ENCODE data around the gene CD80. TPM values are rescaled to one million over a fixed set of nuclear protein-coding genes. Genes with fewer than 3 reads are reported as not detected.

The CD80 gene
- total and polyA plus RNA-seq, 2 of the 8 experiments (the other 6 are each of a cell fraction or from before 2014, with no cell fraction given): 0.11 TPM; not detected in 1

DNA sequence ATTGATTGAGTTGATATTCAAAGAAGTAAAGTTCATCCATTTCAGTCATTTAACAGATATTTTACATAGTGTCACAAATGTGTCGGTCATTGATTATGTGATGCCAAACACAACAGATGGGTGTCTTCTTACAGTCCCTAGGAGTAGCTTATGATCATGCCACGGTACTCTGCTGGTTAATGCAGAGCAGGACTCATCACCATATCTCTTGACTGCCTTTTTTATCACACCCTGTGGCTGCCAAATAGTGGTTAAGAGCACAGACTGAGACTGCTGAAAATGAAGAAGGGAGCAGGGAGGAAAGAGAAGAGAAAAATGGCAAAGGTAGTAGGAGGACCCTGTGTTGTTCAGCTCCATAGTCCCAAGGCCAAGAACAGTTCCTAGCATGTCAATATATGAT is 73.9 kb downstream of the CD80 start:
- no peak overlapping the region for H2AK5ac ChIP-seq (ENCODE audit: low read depth, low read length)
- TF ChIP-seq PHF8 (conservative IDR thresholded peaks at IDR 0.05; ENCODE audit: low read depth, low read length): no peak
- no peak for TF ChIP-seq CREB1 (IDR thresholded peaks at IDR 0.05)
- TF ChIP-seq FOSL1 (IDR thresholded peaks at IDR 0.05; ENCODE audit: insufficient read depth, low read depth, low read length): no peak
- TF ChIP-seq BACH1 (IDR thresholded peaks at IDR 0.05; ENCODE audit: low read length): no peak
- no peak for TF ChIP-seq MAFK (IDR thresholded peaks at IDR 0.05; ENCODE audit: low read depth, low read length)
- TF ChIP-seq RBBP5 (IDR thresholded peaks at IDR 0.05; ENCODE audit: borderline replicate concordance, low read depth, low read length): no peak
- TF ChIP-seq CHD1 (IDR thresholded peaks at IDR 0.05; ENCODE audit: low read depth, low read length): no peak
- TF ChIP-seq NANOG (IDR thresholded peaks at IDR 0.05; ENCODE audit: insufficient read depth, low read depth, low read length, poor library complexity, severe bottlenecking): no peak
- TF ChIP-seq GABPA (IDR thresholded peaks at IDR 0.05; ENCODE audit: borderline replicate concordance, insufficient read depth, low read length): no peak
- no peak for TF ChIP-seq ASH2L (IDR thresholded peaks at IDR 0.05; ENCODE audit: low read length)
- TF ChIP-seq, protein P1, sequence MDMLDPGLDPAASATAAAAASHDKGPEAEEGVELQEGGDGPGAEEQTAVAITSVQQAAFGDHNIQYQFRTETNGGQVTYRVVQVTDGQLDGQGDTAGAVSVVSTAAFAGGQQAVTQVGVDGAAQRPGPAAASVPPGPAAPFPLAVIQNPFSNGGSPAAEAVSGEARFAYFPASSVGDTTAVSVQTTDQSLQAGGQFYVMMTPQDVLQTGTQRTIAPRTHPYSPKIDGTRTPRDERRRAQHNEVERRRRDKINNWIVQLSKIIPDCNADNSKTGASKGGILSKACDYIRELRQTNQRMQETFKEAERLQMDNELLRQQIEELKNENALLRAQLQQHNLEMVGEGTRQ (IDR thresholded peaks at IDR 0.05; ENCODE audit: low read length): no peak
- TF ChIP-seq KDM5A (IDR thresholded peaks at IDR 0.05; ENCODE audit: low read length): no peak
- TF ChIP-seq SAP30 (IDR thresholded peaks at IDR 0.05; ENCODE audit: insufficient read depth, insufficient replicate concordance, low read length): no peak

More for the DNA sequence above, 73.9 kb downstream of the CD80 start:
- Histone ChIP-seq H2BK12ac (ENCODE audit: low read depth, low read length) (no peak overlapping the region), H3K4me1 (replicated peaks in 1 of 4; ENCODE audit: control insufficient read depth in 3 of 4, insufficient read depth in 4 of 4, low read length in 3 of 4) (no peaks in the 10 kb centered on the region), H2BK5ac (ENCODE audit: low read depth, low read length) (no peak overlapping the region), H3K14ac (ENCODE audit: insufficient read length) (no peak overlapping the region), H2BK120ac (replicated peaks; ENCODE audit: low read depth, low read length) (no peak overlapping the region), H3K4me3 (ENCODE audit: extremely low read depth in 1 of 4, insufficient read depth in 2 of 4, low read depth in 3 of 4, low read length in 4 of 4) (no peak overlapping the region), H3K23ac (ENCODE audit: insufficient read length) (no peak overlapping the region), H4K8ac (ENCODE audit: extremely low read depth, insufficient read depth, low read length) (no peak overlapping the region), H3K9ac (replicated peaks in 1 of 4; ENCODE audit: extremely low read depth in 1 of 4, low read depth in 3 of 4, low read length in 3 of 4) (no peak overlapping the region), H3K4me2 (ENCODE audit: insufficient read depth in 1 of 2, low read depth in 2 of 2, low read length in 2 of 2) (no peak overlapping the region), H3K36me3 (ENCODE audit: control insufficient read depth in 2 of 4, insufficient read depth in 4 of 4, low read length in 3 of 4) (peaks cover 0 to 33% (median 15%) of the 10 kb centered on the region in 4 experiments; a peak in 7 of 8 replicates), H3K27ac (ENCODE audit: low read depth, low read length) (no peak overlapping the region), H4K5ac (ENCODE audit: insufficient read length, low read depth, low read length) (no peak overlapping the region), H2BK15ac (ENCODE audit: low read length) (no peak overlapping the region), H3K79me2 (ENCODE audit: control insufficient read depth in 1 of 2, insufficient read depth in 2 of 2, low read length in 2 of 2) (no peaks in the 10 kb centered on the region), H3K9me3 (ENCODE audit: insufficient read depth in 2 of 2, low read depth in 1 of 2, low read length in 1 of 2) (no peaks in the 10 kb centered on the region), H3K4ac (replicated peaks; ENCODE audit: insufficient read length, low read depth, low read length) (no peak overlapping the region), H4K20me1 (replicated peaks in 1 of 2; ENCODE audit: control insufficient read depth in 1 of 2, insufficient read depth in 2 of 2, low read length in 2 of 2) (no peaks in the 10 kb centered on the region), H3K27me3 (replicated peaks in 1 of 4; ENCODE audit: control insufficient read depth in 3 of 4, extremely low read depth in 1 of 4, insufficient read depth in 3 of 4, low read length in 3 of 4) (peaks cover 0 to 1% (median 0%) of the 10 kb centered on the region in 4 experiments; a peak in 1 of 7 replicates), H4K91ac (replicated peaks; ENCODE audit: insufficient read length, low read length) (no peak overlapping the region), H3K79me1 (ENCODE audit: low read depth, low read length) (no peaks in the 10 kb centered on the region), H3K56ac (replicated peaks; ENCODE audit: insufficient read length, low read depth, low read length) (no peak overlapping the region), H3K18ac (ENCODE audit: extremely low read depth, low read length) (no peak overlapping the region), H3K23me2 (ENCODE audit: low read depth, low read length) (no peaks in the 10 kb centered on the region), H2AFZ (ENCODE audit: low read length) (no peak overlapping the region), H2BK20ac (ENCODE audit: low read length) (no peak overlapping the region)
- DNase-seq (ENCODE audit: low read depth in 1 of 2, low spot score in 2 of 2) (no peak), FAIRE-seq (no peak)
- 77% methylated on average over 2 of the region's 2 CpGs; no CpG with 5 or more reads in 1 of the 2 experiments for WGBS, 2 experiments (ENCODE audit: extremely low coverage in 1 of 2, insufficient coverage in 1 of 2, insufficient read length in 1 of 2, insufficient replicate concordance in 2 of 2, low coverage in 1 of 2, low lambda C conversion rate in 2 of 2, missing lambda C conversion rate in 1 of 2)
- CTCF ChIA-PET (ENCODE audit: partially characterized antibody): interaction anchor here (1.3 to 1.8 kb wide), 2 partner anchors 9 to 16 kb away, joined by 4 to 7 read pairs; no protein-coding TSS in a partner anchor
- POLR2A ChIA-PET (ENCODE audit: partially characterized antibody): no interaction called here
